C4-2B (cell line): ENCODE measurements around the gene RIPOR2.

Source experiments
- ZFX ChIP-seq: fragments of 450-650 bp; IDR thresholded peaks from 2 replicates; pipeline ENCODE4 v1.6.1; 2017
- TF ChIP-seq, protein P1 (sequence below): fragments of 450-650 bp; conservative IDR thresholded peaks from 2 replicates; pipeline ENCODE4 v1.5.1; 2017; ENCODE audit warnings: mild to moderate bottlenecking

DNA sequence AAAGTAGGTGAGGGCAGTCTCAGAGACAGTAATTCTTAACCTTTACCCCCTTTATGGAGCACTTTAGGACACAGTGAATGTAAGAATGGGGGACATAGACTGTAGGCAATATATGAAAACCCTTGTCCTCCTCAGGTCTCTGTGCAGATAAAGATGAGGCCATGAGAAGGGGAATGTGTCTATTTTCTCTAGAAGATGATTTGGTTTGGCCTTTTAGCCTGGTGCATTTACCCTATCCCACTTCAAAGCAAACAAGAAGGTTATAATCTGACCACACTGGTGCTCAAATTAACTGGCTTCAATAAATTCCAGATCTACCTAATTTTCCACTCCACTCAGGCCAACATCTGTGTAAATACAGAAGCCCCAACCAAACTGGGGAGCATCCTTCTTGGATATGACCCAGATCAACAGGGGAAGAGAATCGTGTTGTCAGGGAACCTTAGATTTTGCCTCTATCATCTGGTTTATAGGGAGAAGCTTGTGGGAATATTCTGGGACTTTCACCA is 42.4 kb downstream of the RIPOR2 start:
- TF ChIP-seq, protein P1, sequence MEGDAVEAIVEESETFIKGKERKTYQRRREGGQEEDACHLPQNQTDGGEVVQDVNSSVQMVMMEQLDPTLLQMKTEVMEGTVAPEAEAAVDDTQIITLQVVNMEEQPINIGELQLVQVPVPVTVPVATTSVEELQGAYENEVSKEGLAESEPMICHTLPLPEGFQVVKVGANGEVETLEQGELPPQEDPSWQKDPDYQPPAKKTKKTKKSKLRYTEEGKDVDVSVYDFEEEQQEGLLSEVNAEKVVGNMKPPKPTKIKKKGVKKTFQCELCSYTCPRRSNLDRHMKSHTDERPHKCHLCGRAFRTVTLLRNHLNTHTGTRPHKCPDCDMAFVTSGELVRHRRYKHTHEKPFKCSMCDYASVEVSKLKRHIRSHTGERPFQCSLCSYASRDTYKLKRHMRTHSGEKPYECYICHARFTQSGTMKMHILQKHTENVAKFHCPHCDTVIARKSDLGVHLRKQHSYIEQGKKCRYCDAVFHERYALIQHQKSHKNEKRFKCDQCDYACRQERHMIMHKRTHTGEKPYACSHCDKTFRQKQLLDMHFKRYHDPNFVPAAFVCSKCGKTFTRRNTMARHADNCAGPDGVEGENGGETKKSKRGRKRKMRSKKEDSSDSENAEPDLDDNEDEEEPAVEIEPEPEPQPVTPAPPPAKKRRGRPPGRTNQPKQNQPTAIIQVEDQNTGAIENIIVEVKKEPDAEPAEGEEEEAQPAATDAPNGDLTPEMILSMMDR = no peak
- no peak for TF ChIP-seq ZFX
